22Rv1 (cell line): ENCODE data around the gene OPRL1.

Experiments used
- H3K27ac ChIP-seq: fragments of 450-650 bp; 2 replicates; pipeline ENCODE4 v1.5.1; 2017
- CTCF ChIP-seq: fragments of 450-650 bp; IDR thresholded peaks from 2 replicates; pipeline ENCODE4 v1.5.1; 2017; ENCODE audit warnings: mild to moderate bottlenecking
- ZFX ChIP-seq: fragments of 450-650 bp; IDR thresholded peaks from 2 replicates; pipeline ENCODE4 v1.6.1; 2017; ENCODE audit warnings: antibody characterized with exemption, borderline replicate concordance

The OPRL1 gene

GRCh38 chr20:64049060-64049877 lies 30.6 kb upstream of the OPRL1 start, which contains the start of gene SOX18:
SOX18 (minus strand) TSS chr20:64049639; CDS start chr20:64049516, 123 bp downstream.
- TF ChIP-seq ZFX (no peak), CTCF (peak; percentile 22; the same call in 1 of the 2 replicates)
- H3K27ac ChIP-seq, result no peak within 1 kb of the TSS

GRCh38 chr20:64049878-64050260 lies 30.0 kb upstream of the OPRL1 start:
- H3K27ac ChIP-seq, result no peak overlapping the region
- no peak for TF ChIP-seq ZFX
- no peak for TF ChIP-seq CTCF

GRCh38 chr20:64050261-64051032 lies 29.4 kb upstream of the OPRL1 start:
- TF ChIP-seq ZFX (no peak), CTCF (no peak)
- no peak overlapping the region for H3K27ac ChIP-seq

GRCh38 chr20:64051033-64051452 lies 28.8 kb upstream of the OPRL1 start:
- no peak for TF ChIP-seq ZFX
- TF ChIP-seq CTCF, result no peak
- no peak overlapping the region for H3K27ac ChIP-seq

GRCh38 chr20:64051561-64052325 lies 28.1 kb upstream of the OPRL1 start:
- TF ChIP-seq ZFX (no peak), CTCF (no peak)
- no peak overlapping the region for H3K27ac ChIP-seq

- H3K27ac ChIP-seq, result no peak overlapping the region
- no peak for TF ChIP-seq ZFX
Observed at GRCh38 chr20:64052326-64052722, 27.6 kb upstream of the OPRL1 start.

- H3K27ac ChIP-seq, result no peak overlapping the region
- no peak for TF ChIP-seq ZFX
- no peak for TF ChIP-seq CTCF
Observed at GRCh38 chr20:64052987-64053840, 26.7 kb upstream of the OPRL1 start.
